Fibroblast of peridontal ligament (primary cell): ENCODE results near the gene CES2.
A peak's percentile ranks its signal among the peaks of the same experiment; 100 is the strongest.
"Not testable (repeated sequence)": the region's sequence is repeated elsewhere in the genome, so short reads cannot be mapped to it uniquely, and the experiment has no call there.

ENCODE experiments used
- DNase-seq: peaks from one replicate; pipeline ENCODE4 v3.0.0-alpha.2; 2010; ENCODE audit errors: extremely low read depth

Gene CES2

DNA sequence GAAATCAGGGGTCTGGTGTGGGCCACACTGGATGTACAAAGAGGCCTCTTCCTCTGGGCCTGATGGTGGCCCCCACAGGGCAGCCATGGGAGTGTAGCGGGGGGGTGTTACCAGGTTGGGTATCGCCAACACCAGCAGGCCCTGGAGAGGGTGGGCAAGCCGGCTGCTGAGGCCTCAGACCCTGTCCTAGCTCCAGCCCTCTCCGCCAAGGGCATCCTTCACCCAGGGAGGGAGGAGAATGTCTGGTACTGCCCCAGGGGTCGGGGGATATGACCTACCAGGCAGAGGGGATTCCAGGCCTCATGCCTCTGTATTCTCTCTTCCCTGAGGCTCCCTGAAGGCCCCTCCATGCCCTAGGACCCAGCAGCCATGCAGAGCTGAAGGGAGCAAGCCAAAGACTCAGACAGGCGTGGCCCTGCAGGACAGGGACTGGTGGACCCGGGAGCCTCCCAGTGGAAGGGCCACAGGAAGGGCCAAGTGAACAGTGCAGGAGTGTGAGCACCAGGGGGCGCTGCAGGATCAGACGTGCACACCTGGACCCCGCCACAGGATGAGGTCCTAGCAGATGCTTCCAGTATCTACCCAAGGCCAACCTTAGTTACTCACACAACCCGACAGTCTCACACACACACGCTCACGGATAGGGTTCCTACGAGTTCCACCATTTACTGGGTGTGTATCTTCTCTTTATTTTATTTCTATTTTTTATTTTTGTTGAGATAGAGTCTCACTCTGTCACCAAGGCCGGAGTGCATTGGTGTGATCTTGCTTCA lies 42.2 kb downstream of the CES2 start:
- DNase-seq: peak; percentile 74

DNA sequence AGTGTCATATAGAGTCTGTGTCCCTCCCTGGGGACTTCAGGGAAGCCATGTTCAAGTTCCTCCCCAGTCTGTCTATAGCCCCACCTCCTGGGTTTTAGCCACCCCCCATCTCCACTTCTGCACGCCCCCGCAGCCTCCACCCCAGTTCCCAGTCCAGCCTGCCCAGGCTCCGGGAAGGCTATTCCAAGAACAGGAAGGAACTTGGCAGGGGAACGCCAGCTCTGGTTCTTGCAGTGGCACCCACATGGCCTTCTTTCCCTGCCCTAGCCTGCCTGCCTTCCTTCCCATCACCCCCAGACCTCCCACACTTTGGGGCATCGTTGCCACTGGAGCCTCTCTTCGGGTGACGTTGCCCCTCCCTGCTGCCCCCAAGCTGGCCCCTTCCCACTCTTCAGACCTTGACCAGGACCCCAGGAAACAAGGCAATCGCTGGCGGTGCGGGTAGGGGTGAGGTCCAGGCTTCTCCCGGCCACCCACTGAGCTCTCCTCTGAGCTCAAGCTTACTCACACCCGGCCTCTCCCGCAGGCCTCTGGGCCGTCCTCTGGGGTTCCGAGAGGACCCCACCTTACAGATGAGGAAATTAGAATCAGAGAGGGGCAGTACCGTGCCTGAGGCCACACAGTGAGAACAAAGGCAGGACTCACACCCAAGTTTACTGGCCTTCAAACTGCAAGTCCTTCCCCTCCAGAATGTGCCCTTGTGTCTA lies 43.8 kb downstream of the CES2 start:
- no peak for DNase-seq

DNA sequence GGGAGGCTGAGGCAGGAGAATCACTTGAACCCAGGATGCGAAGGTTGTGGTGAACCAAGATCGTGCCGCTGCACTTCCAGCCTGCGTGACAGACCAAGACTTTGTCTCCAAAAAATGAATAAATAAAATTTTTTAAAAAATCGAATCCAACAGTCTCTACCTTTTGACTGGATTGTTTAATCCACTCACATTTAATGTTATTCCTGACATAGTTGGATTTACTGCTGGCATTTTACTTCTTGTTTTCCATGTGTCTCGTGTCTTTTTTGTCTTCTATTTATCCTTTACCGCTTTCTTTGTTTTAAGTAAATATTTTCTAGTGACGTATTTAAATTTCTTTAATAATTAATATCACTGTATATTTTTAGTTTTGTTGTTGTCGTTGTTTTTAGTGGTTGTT lies 47.7 kb downstream of the CES2 start:
- DNase-seq: no peak

- DNase-seq: no peak
Observed at GRCh38 chr16:66984892-66985311, 49.6 kb downstream of the CES2 start.

DNA sequence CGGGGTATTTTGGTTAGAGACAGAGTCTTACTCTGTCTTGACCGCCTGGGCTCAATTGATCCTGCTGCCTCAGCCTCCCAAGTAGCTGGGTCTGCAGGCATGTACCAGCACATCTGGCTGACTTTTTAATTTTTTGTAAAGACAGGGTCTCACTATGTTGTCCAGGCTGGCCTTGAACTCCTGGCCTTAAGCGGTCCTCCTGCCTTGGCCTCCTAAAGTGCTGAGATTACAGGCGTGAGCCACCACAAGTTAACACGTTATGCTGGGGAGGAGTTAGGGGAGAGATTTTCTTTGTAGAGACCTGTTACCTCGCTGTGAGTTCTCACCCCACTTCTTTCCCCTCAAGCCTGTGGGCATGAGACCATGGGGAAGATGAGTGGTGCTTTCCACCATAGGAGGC lies 51.2 kb downstream of the CES2 start:
- DNase-seq: no peak

DNA sequence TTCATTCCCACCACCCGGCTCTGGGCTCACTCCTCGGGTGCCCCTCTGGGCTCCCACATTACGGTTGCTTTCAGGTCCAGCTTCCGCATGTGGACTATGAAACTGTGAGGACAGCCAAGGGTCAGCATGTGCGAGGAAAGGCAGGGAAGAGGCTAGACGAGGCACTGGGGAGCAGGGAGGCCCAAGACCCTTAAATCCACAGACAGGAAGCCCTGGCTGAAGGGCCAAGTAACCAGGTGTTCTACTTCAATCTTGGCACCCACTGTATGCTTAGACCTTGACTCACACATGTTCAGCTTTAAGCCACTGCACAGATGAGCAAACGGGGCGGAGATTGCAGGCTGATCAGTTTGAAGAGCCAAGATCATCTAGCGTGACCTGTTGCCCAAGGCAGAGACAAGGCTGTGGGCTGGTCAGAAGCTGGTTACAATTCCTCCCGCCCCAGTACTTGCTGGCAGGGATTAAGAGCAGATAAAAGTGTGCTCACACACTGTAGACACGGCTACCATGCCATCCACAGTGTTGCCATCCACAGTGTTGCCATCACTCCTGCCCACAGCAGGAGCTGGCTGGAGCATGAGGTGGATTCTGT lies 53.0 kb downstream of the CES2 start, which contains the start of gene CES4A:
Gene CES4A, plus strand, starts transcription at position 393 of the 592 bp plus-strand sequence. Its CDS starts 184 bp downstream, at position 577.
- DNase-seq: peak; percentile 46

DNA sequence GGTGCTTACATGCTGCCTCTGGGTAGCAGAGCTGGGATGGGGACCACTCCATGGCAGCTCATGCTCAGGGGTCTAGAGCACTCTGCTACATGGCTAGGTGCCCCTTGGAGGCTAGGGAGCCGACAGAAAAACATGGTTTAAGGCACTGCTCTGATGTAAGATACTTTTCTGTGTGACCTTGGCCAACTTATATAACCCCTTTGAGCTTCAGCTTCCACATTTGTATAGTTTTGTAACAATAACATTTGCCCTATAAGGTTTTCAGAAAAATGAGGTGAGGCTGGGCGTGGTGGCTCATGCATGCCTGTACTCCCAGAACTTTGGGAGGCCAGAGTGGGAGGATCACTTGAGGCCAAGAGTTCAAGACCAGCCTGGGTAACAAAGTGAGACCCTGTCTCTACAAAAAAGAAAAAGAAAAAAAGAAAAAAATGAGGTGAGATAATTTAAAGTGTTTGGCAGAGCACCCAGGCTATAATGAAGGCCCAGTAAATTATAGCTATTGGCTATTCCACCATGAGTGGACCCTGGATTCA lies 56.3 kb downstream of the CES2 start:
- no peak for DNase-seq

GRCh38 chr16:66993558-66993957 lies 58.2 kb downstream of the CES2 start:
- DNase-seq: not testable (repeated sequence)
